T47D (cell line): Measurements from ENCODE around the gene POMT2.
A peak's percentile ranks its signal among the peaks of the same experiment; 100 is the strongest.

ENCODE experiments used
- DNase-seq, 2 experiments: peaks; one replicate each; pipeline versions ENCODE4 v3.0.0 to v3.0.0-alpha.2; 2011 to 2012; ENCODE audit warnings: low read depth in 1 of 2, low spot score in 1 of 2
- JUND ChIP-seq: IDR thresholded peaks from 2 replicates; pipeline ENCODE4 v1.6.1; 2012; ENCODE audit warnings: low read depth
- in situ Hi-C: cut with HindIII; loops from 2 replicates; pipeline ENCODE4 v1.10.0; 2016; ENCODE audit warnings: low sequenced_read_pairs, low pct_unique_long_range_greater_than_20kb

POMT2 gene

DNA sequence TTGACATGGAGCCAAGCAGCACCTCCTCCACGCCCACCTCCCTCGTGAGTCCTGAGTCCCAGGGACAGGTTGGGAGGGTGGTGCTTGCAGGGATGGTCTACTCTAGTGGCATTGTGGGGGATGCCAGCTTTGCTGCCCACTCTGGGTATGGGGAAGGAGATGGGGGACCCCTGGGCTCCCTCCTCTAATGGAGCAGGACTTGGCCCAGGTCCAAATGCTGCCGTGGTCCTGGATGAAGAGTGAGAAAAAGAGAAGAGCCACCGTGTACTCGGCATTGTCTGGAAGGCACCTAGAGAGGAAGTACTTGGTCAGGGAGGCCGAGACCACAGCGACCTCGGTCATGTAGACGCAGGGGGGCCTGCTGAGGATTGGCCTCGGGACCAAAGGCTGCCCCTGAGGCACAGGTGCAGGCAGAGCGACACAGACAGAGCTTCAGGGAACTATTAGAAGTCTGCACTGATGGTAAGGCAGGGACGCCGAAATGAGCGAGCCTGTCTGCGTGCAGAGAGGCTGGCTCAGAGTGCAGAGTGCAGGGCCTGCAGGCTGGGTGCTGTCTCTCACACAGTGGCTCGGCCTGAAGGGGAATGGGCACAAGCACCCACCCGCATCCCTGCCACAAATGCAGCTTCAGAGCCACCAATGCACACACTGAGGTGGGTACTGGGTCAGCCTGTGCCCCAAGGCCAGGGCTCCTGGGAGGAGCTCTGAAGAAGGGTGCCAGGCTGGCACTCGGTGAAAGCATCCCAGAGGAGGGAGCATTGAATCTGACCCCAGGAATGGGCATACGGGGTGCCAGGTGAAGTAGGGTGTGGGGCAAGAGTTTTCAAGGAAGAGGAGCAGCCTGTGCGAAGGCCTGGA lies 67.1 kb downstream of the POMT2 start:
- DNase-seq = no peak
- in situ Hi-C loops = no loop called here
- TF ChIP-seq JUND = no peak

DNA sequence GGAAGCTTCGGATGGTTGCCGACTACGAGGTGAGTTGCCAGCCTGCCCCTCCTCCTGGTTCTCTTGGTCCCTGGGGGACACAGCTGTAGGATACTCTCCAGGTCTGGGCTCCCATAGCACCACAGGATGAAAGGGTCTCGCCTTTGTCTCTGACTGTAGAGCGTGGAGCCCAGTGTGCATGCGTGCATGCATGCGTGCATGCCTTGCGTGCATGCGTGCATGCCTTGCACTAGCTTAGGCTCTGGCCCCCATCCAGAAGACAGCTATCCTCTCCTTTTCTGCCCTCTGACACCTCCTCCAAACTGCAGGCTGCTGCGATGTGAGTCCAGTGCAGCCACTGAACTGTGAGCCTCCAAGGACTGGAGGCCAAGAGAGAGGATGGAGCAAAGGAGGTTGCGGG lies 68.8 kb downstream of the POMT2 start:
- in situ Hi-C loops = no loop called here
- DNase-seq = no peak
- TF ChIP-seq JUND = no peak

DNA sequence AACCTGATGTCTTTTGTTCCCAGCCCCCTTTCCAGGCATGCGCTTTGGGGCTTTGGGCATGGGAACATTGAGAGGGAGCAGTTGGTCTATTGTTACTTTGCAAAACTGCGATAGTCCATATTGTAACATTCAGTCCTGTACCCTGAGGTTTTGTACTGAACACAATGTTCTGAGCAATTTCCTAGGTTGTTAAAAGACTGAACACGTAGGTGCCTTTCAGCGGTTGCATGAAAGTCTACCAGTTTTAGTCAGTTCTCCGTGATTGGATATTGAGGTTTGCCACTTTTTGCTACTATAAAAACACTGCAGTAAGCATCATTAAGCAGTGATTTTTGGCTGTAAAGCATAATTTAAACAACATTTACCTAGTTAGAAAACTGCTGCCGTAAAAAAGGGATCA lies 69.8 kb downstream of the POMT2 start:
- in situ Hi-C loops = no loop called here
- no peak for TF ChIP-seq JUND
- DNase-seq = no peak

GRCh38 chr14:77249286-77249685 lies 71.4 kb downstream of the POMT2 start:
- in situ Hi-C loops = no loop called here
- TF ChIP-seq JUND = no peak
- no peak for DNase-seq

GRCh38 chr14:77248666-77249065 lies 72.0 kb downstream of the POMT2 start:
- no peak for DNase-seq

DNA sequence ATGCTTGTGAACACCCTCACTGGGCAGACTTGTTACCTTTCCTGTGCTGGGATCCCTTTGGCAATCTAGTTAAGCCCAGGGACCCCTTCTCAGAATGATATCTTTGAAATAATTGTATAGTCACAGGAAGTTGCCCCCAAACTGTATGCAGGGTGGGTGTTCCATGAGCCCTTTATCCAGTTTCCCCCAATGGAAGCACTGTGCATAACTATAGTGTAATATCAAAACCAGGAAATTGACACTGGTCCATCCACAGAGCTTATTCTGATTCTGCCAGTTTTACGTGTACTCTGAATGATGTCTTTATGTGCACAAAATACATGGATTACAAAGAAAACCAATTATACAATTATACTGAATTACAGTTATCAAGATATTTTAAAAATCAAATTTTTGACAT lies 73.9 kb downstream of the POMT2 start:
- TF ChIP-seq JUND = no peak
- DNase-seq = no peak
- in situ Hi-C loops = no loop called here

More at GRCh38 chr14:77248666-77249065, 72.0 kb downstream of the POMT2 start:
- TF ChIP-seq JUND = no peak
- in situ Hi-C loops = no loop called here

- peak in 1 of 2 experiments; percentile 12 for DNase-seq
- in situ Hi-C loops = no loop called here
- TF ChIP-seq JUND = no peak
These were observed 74.9 kb downstream of the POMT2 start for GRCh38 chr14:77245820-77246219.

- in situ Hi-C loops = no loop called here
- DNase-seq = no peak
- no peak for TF ChIP-seq JUND
These were observed 76.8 kb downstream of the POMT2 start for GRCh38 chr14:77243853-77244252.

DNA sequence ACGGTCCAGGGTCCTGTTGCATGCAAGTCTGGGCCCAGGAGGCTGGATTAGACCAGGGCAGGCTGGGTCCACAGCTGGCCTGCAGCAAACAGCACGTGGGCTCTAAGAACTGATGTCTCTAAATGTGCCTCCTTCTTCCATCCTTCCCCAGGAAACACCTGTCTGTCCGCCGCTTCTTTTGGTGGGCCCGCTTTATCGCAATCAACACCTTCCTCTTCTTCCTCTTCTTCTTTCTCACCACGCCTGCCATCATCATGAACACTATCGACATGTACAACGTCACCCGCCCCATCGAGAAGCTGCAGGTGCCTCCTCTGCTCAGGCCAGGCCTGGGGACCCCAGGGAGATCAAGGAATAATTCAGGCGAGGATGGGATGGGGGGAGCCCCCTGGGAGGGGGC lies 77.9 kb downstream of the POMT2 start:
- TF ChIP-seq JUND = no peak
- in situ Hi-C loops = no loop called here
- no peak for DNase-seq

DNA sequence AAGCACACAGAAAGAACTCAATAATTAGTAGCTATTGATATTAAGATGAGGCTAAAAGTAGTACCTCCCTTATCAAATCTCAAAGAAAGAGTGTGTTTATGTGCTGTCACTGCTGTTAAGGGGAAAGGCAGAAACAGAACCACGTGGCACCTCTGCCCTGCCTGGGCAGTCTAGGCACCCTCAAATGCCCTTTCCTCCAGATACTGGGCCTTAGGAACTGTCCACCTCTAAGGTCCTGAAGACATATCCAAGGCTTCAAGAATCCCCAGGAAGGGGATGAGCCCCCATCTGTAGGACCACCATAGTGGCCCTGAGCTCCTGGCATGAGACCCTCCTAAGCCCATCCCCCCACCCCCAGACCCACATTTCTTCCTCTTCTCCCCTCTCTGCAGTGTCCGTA lies 78.7 kb downstream of the POMT2 start:
- DNase-seq = peak; percentile 32 to 39
- in situ Hi-C loops = no loop called here
- TF ChIP-seq JUND = no peak

GRCh38 chr14:77240336-77240915 lies 80.3 kb downstream of the POMT2 start:
- TF ChIP-seq JUND = no peak
- in situ Hi-C loops = no loop called here
- DNase-seq = no peak

DNA sequence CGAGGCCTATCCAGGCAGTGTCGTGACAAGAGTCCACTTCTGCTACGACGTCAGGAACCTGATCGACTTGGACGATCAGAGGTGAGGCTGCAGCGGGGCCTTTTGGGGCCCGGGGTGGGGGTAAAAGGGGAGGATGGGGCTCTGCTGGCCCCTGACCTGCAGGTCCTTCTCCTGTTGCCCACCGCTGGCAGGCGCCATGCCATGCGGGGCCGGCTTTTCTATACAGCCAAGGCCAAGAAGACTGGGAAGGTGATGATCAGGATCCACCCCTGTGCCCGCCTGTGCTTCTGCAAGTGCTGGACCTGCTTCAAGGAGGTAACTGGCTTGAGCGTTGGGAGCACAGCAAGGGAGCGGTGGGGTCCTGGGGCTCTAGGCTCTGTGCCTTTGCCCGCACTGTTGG lies 81.3 kb downstream of the POMT2 start:
- in situ Hi-C loops = no loop called here
- no peak for TF ChIP-seq JUND
- no peak for DNase-seq

- TF ChIP-seq JUND = no peak
- no peak for DNase-seq
- in situ Hi-C loops = no loop called here
These were observed 81.7 kb downstream of the POMT2 start for GRCh38 chr14:77238996-77239395.
